IMR-90 (cell line): ENCODE measurements around the gene CTIF. TPM values are rescaled to one million over a fixed set of nuclear protein-coding genes. Genes with fewer than 3 reads are reported as not detected.

Source experiments
- ATAC-seq: fragments of 200-7000 bp; cut with Tn5 transposase; 2 replicates; pipeline ENCODE4 v1.9.1; 2020; ENCODE audit warnings: low read depth, mild to moderate bottlenecking, moderate library complexity
- BruUV-seq: library from RNA; stranded (reverse); fragments of 400-500 nt; replicated peaks from 2 replicates; lab custom pipeline; 2021; lab: Mats Ljungman, UMichigan
- CTCF ChIA-PET: fragments of 300-600 bp; formaldehyde crosslinking; extraction: SDS; loops from one replicate; lab custom pipeline; 2021; ENCODE audit warnings: antibody characterized with exemption; lab: Yijun Ruan, JAX
- POLR2A ChIA-PET: fragments of 300-600 bp; sonication (Branson Sonifier 250); formaldehyde crosslinking; loops from one replicate; lab custom pipeline; 2022; ENCODE audit warnings: antibody characterized with exemption; ENCODE audit not compliant: unreplicated experiment; lab: Charles Lee
- DNase-seq: peaks from one replicate; pipeline ENCODE4 v3.0.0; 2013
- H2AFZ ChIP-seq: replicated peaks from 2 replicates; pipeline ENCODE3; 2013; ENCODE audit warnings: low read length, mild to moderate bottlenecking; ENCODE audit not compliant: poor library complexity
- H2AK5ac ChIP-seq: 2 replicates; pipeline ENCODE4 v1.6.1; 2013; ENCODE audit warnings: low read depth, low read length, inconsistent platforms
- H2AK9ac ChIP-seq: replicated peaks from 2 replicates; pipeline ENCODE3; 2013; ENCODE audit warnings: mild to moderate bottlenecking, low read depth, low read length, moderate library complexity; ENCODE audit not compliant: poor library complexity
- H2BK120ac ChIP-seq: 2 replicates; pipeline ENCODE4 v1.6.1; 2013; ENCODE audit warnings: low read depth, low read length, inconsistent platforms
- H2BK15ac ChIP-seq: 3 replicates; pipeline ENCODE4 v1.6.1; 2013; ENCODE audit warnings: low read depth, low read length, inconsistent platforms
- H2BK20ac ChIP-seq: 2 replicates; pipeline ENCODE4 v1.6.1; 2013; ENCODE audit warnings: low read depth, mild to moderate bottlenecking, inconsistent platforms, low read length, moderate library complexity
- H2BK5ac ChIP-seq: 2 replicates; pipeline ENCODE4 v1.6.1; 2013; ENCODE audit warnings: mild to moderate bottlenecking, low read depth, low read length, inconsistent platforms; ENCODE audit not compliant: poor library complexity, severe bottlenecking
- H3K14ac ChIP-seq: replicated peaks from 2 replicates; pipeline ENCODE4 v1.6.1; 2013; ENCODE audit warnings: low read depth, low read length, inconsistent platforms
- H3K18ac ChIP-seq: 2 replicates; pipeline ENCODE4 v1.6.1; 2013; ENCODE audit warnings: low read depth, low read length, control low read depth
- H3K23ac ChIP-seq: 2 replicates; pipeline ENCODE4 v1.6.1; 2013; ENCODE audit warnings: low read depth, low read length, inconsistent platforms
- H3K27ac ChIP-seq: 2 replicates; pipeline ENCODE4 v1.5.1; 2013; ENCODE audit warnings: mild to moderate bottlenecking, control low read depth, low read length; ENCODE audit not compliant: insufficient read depth
- H3K27me3 ChIP-seq: 2 replicates; pipeline ENCODE4 v1.6.1; 2013; ENCODE audit warnings: low read length; ENCODE audit not compliant: control insufficient read depth, insufficient read depth
- H3K36me3 ChIP-seq: 2 replicates; pipeline ENCODE4 v1.6.1; 2013; ENCODE audit warnings: low read length, mixed read lengths; ENCODE audit not compliant: control insufficient read depth, insufficient read depth
- H3K4ac ChIP-seq: 2 replicates; pipeline ENCODE4 v1.6.1; 2013; ENCODE audit warnings: low read depth, low read length, inconsistent platforms
- H3K4me1 ChIP-seq: 2 replicates; pipeline ENCODE4 v1.6.1; 2013; ENCODE audit warnings: low read length, mixed read lengths; ENCODE audit not compliant: control insufficient read depth, insufficient read depth
- H3K4me2 ChIP-seq: 2 replicates; pipeline ENCODE4 v1.6.1; 2013; ENCODE audit warnings: low read depth, mild to moderate bottlenecking, control low read depth, low read length, moderate library complexity
- H3K4me3 ChIP-seq: 2 replicates; pipeline ENCODE4 v1.5.1; 2013; ENCODE audit warnings: low read depth, mild to moderate bottlenecking, control low read depth, low read length, moderate library complexity; ENCODE audit not compliant: insufficient read depth
- H3K56ac ChIP-seq: 2 replicates; pipeline ENCODE4 v1.6.1; 2013; ENCODE audit warnings: low read length, inconsistent platforms; ENCODE audit not compliant: insufficient read depth; ENCODE audit errors: extremely low read depth
- H3K79me1 ChIP-seq, 2 experiments: 2 replicates each; pipeline ENCODE4 v1.6.1; 2013; ENCODE audit warnings: low read length in 2 of 2, inconsistent platforms in 1 of 2, low read depth in 1 of 2
- H3K9ac ChIP-seq: 2 replicates; pipeline ENCODE4 v1.6.1; 2013; ENCODE audit warnings: low read depth, low read length, control low read depth
- H3K9me1 ChIP-seq: 2 replicates; pipeline ENCODE4 v1.6.1; 2013; ENCODE audit warnings: low read length, inconsistent platforms; ENCODE audit not compliant: insufficient read depth
- H3K9me3 ChIP-seq: 2 replicates; pipeline ENCODE4 v1.6.1; 2013; ENCODE audit warnings: low read length; ENCODE audit not compliant: control insufficient read depth, insufficient read depth
- H4K20me1 ChIP-seq: 2 replicates; pipeline ENCODE4 v1.6.1; 2013; ENCODE audit warnings: low read length, inconsistent platforms; ENCODE audit not compliant: insufficient read depth
- H4K5ac ChIP-seq: 2 replicates; pipeline ENCODE4 v1.6.1; 2013; ENCODE audit warnings: mild to moderate bottlenecking, low read depth, low read length, control low read depth
- H4K8ac ChIP-seq, 2 experiments: 2 replicates each; pipeline ENCODE4 v1.6.1; 2013; ENCODE audit warnings: low read depth in 2 of 2, low read length in 2 of 2, control low read depth in 1 of 2, inconsistent platforms in 1 of 2
- H4K91ac ChIP-seq: 2 replicates; pipeline ENCODE4 v1.6.1; 2013; ENCODE audit warnings: low read depth, low read length, inconsistent platforms; ENCODE audit not compliant: insufficient read depth
- CEBPB ChIP-seq: IDR thresholded peaks from 2 replicates; pipeline ENCODE4 v1.6.1; 2012; ENCODE audit warnings: low read depth, low read length, improper control_type of control experiment
- FOS ChIP-seq: fragments of 150-350 bp; IDR thresholded peaks from 2 replicates; pipeline ENCODE4 v1.6.1; 2016; ENCODE audit warnings: low read depth, low read length
- MAZ ChIP-seq: IDR thresholded peaks from 2 replicates; pipeline ENCODE4 v1.6.1; 2012; ENCODE audit warnings: low read depth, mild to moderate bottlenecking, low read length, improper control_type of control experiment, moderate library complexity, borderline replicate concordance
- POLR2A ChIP-seq: IDR thresholded peaks from 2 replicates; pipeline ENCODE4 v1.6.1; 2012; ENCODE audit warnings: mild to moderate bottlenecking, low read depth, low read length
- WGBS, 2 experiments: methylation state at CpG; one replicate each; pipeline versions ENCODE4 v1.1.5 to v1.1.7; 2013; ENCODE audit warnings: missing lambda C conversion rate in 2 of 2; ENCODE audit not compliant: insufficient read length in 1 of 2; ENCODE audit errors: extremely low coverage in 2 of 2; 5-methylcytosine and 5-hydroxymethylcytosine counted together
- dilution Hi-C: fragments of 300-500 bp; cut with HindIII; formaldehyde crosslinking; loops from one replicate; pipeline ENCODE4 v1.14.3; 2018; ENCODE audit warnings: low sequenced_read_pairs; ENCODE audit not compliant: unreplicated experiment
- in situ Hi-C: fragments of 300-500 bp; cut with MboI; formaldehyde crosslinking; loops from 3 replicates; pipeline ENCODE4 v1.14.3; 2019; ENCODE audit warnings: low sequenced_read_pairs, inconsistent platforms, mixed read lengths
- intact Hi-C: fragments of 100-400 bp; cut with micrococcal nuclease; formaldehyde crosslinking; loops from 2 replicates; pipeline ENCODE4 v1.10.0; 2022
- polyA plus RNA-seq, 3 experiments: library from polyadenylated mRNA; depleted of rRNA; stranded (reverse); fragments of >200 nt; gene quantifications; 2 replicates each; pipeline ENCODE4 v1.2.3, GENCODE V29; 2012; ENCODE audit warnings: low replicate concordance in 1 of 3
- total RNA-seq: library from RNA; depleted of rRNA; stranded (reverse); fragments of >200 nt; gene quantifications from 2 replicates; pipeline ENCODE4 v1.2.3, GENCODE V29; 2012
- TF ChIP-seq, protein P1 (sequence below): conservative IDR thresholded peaks from 2 replicates; pipeline ENCODE4 v1.5.1; 2012; ENCODE audit warnings: mild to moderate bottlenecking, low read depth, low read length, improper control_type of control experiment
- TF ChIP-seq, protein P2 (sequence below): fragments of 150-350 bp; IDR thresholded peaks from 2 replicates; pipeline ENCODE4 v1.6.1; 2017; ENCODE audit warnings: mild to moderate bottlenecking, antibody characterized with exemption, low read length, low read depth

CTIF gene
- total and polyA plus RNA-seq, 2 of the 4 experiments (the other 2 are of a cell fraction): 25.1 to 57.0 TPM

GRCh38 chr18:48888773-48889080, 349.9 kb downstream of the CTIF start:
- dilution Hi-C loops: no loop called here
- no peak overlapping the region for H4K5ac ChIP-seq
- no peak overlapping the region for H3K23ac ChIP-seq
- H3K27ac ChIP-seq: no peak overlapping the region
- intact Hi-C loops: no loop called here
- H3K9me3 ChIP-seq: no peaks in the 10 kb centered on the region
- peaks cover 8% of the 10 kb centered on the region for H3K4me1 ChIP-seq
- no peak overlapping the region for H2BK20ac ChIP-seq
- H3K36me3 ChIP-seq: no peaks in the 10 kb centered on the region
- H3K18ac ChIP-seq: no peak overlapping the region
- no peak overlapping the region for H3K4ac ChIP-seq
- no peak for DNase-seq
- no peak for TF ChIP-seq FOS
- TF ChIP-seq, protein P1, sequence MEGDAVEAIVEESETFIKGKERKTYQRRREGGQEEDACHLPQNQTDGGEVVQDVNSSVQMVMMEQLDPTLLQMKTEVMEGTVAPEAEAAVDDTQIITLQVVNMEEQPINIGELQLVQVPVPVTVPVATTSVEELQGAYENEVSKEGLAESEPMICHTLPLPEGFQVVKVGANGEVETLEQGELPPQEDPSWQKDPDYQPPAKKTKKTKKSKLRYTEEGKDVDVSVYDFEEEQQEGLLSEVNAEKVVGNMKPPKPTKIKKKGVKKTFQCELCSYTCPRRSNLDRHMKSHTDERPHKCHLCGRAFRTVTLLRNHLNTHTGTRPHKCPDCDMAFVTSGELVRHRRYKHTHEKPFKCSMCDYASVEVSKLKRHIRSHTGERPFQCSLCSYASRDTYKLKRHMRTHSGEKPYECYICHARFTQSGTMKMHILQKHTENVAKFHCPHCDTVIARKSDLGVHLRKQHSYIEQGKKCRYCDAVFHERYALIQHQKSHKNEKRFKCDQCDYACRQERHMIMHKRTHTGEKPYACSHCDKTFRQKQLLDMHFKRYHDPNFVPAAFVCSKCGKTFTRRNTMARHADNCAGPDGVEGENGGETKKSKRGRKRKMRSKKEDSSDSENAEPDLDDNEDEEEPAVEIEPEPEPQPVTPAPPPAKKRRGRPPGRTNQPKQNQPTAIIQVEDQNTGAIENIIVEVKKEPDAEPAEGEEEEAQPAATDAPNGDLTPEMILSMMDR: no peak
- TF ChIP-seq POLR2A: no peak
- no peak for TF ChIP-seq MAZ
- no peak for TF ChIP-seq CEBPB
- TF ChIP-seq, protein P2, sequence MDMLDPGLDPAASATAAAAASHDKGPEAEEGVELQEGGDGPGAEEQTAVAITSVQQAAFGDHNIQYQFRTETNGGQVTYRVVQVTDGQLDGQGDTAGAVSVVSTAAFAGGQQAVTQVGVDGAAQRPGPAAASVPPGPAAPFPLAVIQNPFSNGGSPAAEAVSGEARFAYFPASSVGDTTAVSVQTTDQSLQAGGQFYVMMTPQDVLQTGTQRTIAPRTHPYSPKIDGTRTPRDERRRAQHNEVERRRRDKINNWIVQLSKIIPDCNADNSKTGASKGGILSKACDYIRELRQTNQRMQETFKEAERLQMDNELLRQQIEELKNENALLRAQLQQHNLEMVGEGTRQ: no peak
- no peak for ATAC-seq
- no peak overlapping the region for H3K4me2 ChIP-seq
- no peak overlapping the region for H3K14ac ChIP-seq
- ChIA-PET CTCF (no interaction called here), POLR2A (no interaction called here)
- no peak overlapping the region for H2AFZ ChIP-seq
- no peak overlapping the region for H3K9ac ChIP-seq
- in situ Hi-C loops: no loop called here
- no peak overlapping the region for H2AK9ac ChIP-seq
- no peak overlapping the region for H4K8ac ChIP-seq
- no peak overlapping the region for H3K56ac ChIP-seq
- H4K91ac ChIP-seq: no peak overlapping the region
- H2BK120ac ChIP-seq: no peak overlapping the region
- H3K4me3 ChIP-seq: no peak overlapping the region
- H2AK5ac ChIP-seq: no peak overlapping the region; the same call in 1 of the 2 replicates
- no peaks in the 10 kb centered on the region for H3K79me1 ChIP-seq
- H2BK5ac ChIP-seq: no peak overlapping the region
- H4K20me1 ChIP-seq: no peaks in the 10 kb centered on the region
- H3K9me1 ChIP-seq: peaks cover 3% of the 10 kb centered on the region; the same call in 1 of the 2 replicates
- no TSS peak for BruUV-seq
- no CpG with 5 or more reads among the region's 5 CpGs for WGBS, 2 experiments
- no peaks in the 10 kb centered on the region for H3K27me3 ChIP-seq
- H2BK15ac ChIP-seq: no peak overlapping the region
